B cell (primary cell): ENCODE measurements around the gene SNX19.

Experiments used
- EZH2 ChIP-seq: IDR thresholded peaks from 2 replicates; pipeline ENCODE4 v1.6.1; 2012; ENCODE audit warnings: borderline replicate concordance, low read depth, mild to moderate bottlenecking, moderate library complexity, low read length; ENCODE audit not compliant: insufficient read depth, poor library complexity, severe bottlenecking
- TF ChIP-seq, protein P1 (sequence below): fragments of 200-600 bp; IDR thresholded peaks from one replicate; pipeline ENCODE4 v1.8.0; 2022; ENCODE audit warnings: antibody characterized with exemption, mild to moderate bottlenecking

DNA sequence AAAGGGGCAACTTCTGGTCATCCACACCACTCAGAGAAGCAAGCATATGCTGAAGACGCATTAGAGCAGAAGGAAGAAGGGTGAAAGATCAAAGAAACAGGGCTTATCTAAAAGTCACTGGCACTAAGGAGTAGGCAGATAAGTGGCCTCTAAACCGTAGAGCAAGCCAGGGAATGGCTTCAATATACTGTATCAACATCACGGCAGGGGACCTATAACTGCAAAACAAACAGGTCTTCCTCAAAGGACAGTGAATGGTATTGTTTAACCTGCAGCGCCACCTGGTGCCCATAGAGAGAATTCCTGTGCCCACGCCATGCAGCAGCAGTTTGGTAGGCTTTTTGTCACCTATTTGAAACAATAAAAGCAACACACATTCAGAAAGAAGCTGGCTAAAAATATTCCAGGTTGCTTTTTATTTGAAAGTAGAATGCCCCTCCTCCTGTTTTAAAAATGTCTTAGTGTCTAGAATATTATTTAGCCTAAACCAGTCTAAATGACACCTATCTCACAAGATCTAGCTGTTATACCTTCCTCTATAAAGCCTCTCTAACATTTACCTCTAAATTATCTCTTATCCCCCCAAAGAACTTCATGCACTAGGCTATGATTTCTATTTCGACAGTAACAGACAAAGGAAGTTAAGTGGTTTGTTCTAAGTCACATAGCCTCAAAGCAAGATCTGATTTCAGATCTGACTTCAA lies 21.8 kb downstream of the SNX19 start:
- TF ChIP-seq, protein P1, sequence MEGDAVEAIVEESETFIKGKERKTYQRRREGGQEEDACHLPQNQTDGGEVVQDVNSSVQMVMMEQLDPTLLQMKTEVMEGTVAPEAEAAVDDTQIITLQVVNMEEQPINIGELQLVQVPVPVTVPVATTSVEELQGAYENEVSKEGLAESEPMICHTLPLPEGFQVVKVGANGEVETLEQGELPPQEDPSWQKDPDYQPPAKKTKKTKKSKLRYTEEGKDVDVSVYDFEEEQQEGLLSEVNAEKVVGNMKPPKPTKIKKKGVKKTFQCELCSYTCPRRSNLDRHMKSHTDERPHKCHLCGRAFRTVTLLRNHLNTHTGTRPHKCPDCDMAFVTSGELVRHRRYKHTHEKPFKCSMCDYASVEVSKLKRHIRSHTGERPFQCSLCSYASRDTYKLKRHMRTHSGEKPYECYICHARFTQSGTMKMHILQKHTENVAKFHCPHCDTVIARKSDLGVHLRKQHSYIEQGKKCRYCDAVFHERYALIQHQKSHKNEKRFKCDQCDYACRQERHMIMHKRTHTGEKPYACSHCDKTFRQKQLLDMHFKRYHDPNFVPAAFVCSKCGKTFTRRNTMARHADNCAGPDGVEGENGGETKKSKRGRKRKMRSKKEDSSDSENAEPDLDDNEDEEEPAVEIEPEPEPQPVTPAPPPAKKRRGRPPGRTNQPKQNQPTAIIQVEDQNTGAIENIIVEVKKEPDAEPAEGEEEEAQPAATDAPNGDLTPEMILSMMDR: peak; percentile 95
- no peak for TF ChIP-seq EZH2
